NCI-H1436 treated with DMSO at 0.1 percent for 48 hours (cell line): ENCODE results near the gene NBEA.

Experiments used
- DNase-seq: peaks from one replicate; lab custom pipeline; 2025; lab: John Stamatoyannopoulos, UW

Gene NBEA

GRCh38 chr13:35475212-35475959 is 533.3 kb downstream of the NBEA start:
- DNase-seq: no peak

- no peak for DNase-seq
These were observed 534.2 kb downstream of the NBEA start, which contains the start of gene MAB21L1 for GRCh38 chr13:35475960-35476943. Gene MAB21L1 (minus strand): TSS chr13:35476689. CDS start chr13:35476138, 551 bp downstream.

GRCh38 chr13:35477386-35477946 is 535.4 kb downstream of the NBEA start:
- DNase-seq: no peak

- no peak for DNase-seq
These were observed 536.4 kb downstream of the NBEA start for GRCh38 chr13:35478271-35479037.

- no peak for DNase-seq
These were observed 537.0 kb downstream of the NBEA start for GRCh38 chr13:35479038-35479492.

GRCh38 chr13:35479706-35480105 is 537.6 kb downstream of the NBEA start:
- DNase-seq: no peak

GRCh38 chr13:35480346-35480745 is 538.3 kb downstream of the NBEA start:
- no peak for DNase-seq

- no peak for DNase-seq
These were observed 539.7 kb downstream of the NBEA start for GRCh38 chr13:35481777-35482176.

GRCh38 chr13:35482527-35482926 is 540.5 kb downstream of the NBEA start:
- DNase-seq: no peak

GRCh38 chr13:35483761-35484160 is 541.7 kb downstream of the NBEA start:
- DNase-seq: no peak

- DNase-seq: no peak
These were observed 542.3 kb downstream of the NBEA start for GRCh38 chr13:35484384-35484783.

GRCh38 chr13:35485424-35485823 is 543.4 kb downstream of the NBEA start:
- no peak for DNase-seq

GRCh38 chr13:35489050-35489449 is 547.0 kb downstream of the NBEA start:
- no peak for DNase-seq

- DNase-seq: no peak
These were observed 553.9 kb downstream of the NBEA start for GRCh38 chr13:35496006-35496405.

- DNase-seq: no peak
These were observed 554.8 kb downstream of the NBEA start for GRCh38 chr13:35496761-35497386.

- DNase-seq: no peak
These were observed 556.2 kb downstream of the NBEA start for GRCh38 chr13:35498231-35498630.

GRCh38 chr13:35499196-35499662 is 557.2 kb downstream of the NBEA start:
- peak; percentile 90 for DNase-seq

GRCh38 chr13:35499676-35500075 is 557.6 kb downstream of the NBEA start:
- DNase-seq: no peak

GRCh38 chr13:35500144-35500543 is 558.1 kb downstream of the NBEA start:
- DNase-seq: no peak

- DNase-seq: no peak
These were observed 559.7 kb downstream of the NBEA start for GRCh38 chr13:35501661-35502235.

- DNase-seq: no peak
These were observed 560.4 kb downstream of the NBEA start for GRCh38 chr13:35502456-35502855.
